HG03139 (cell line): Measurements from ENCODE around the gene NAT14.
A peak's percentile ranks its signal among the peaks of the same experiment; 100 is the strongest.

ENCODE experiments used
- ATAC-seq: cut with Tn5 transposase; IDR thresholded peaks from one replicate; pipeline ENCODE4 v1.9.1; 2021; ENCODE audit not compliant: unreplicated experiment

The NAT14 gene

GRCh38 chr19:55467236-55468053 is 17.5 kb upstream of the NAT14 start:
- ATAC-seq = peak; percentile 59

GRCh38 chr19:55468054-55468393 is 17.0 kb upstream of the NAT14 start:
- no peak for ATAC-seq

GRCh38 chr19:55471266-55471665 is 13.7 kb upstream of the NAT14 start:
- no peak for ATAC-seq

GRCh38 chr19:55472463-55472862 is 12.5 kb upstream of the NAT14 start:
- no peak for ATAC-seq

GRCh38 chr19:55473225-55474012 is 11.6 kb upstream of the NAT14 start:
- no peak for ATAC-seq

GRCh38 chr19:55474269-55475265 is 10.4 kb upstream of the NAT14 start:
- ATAC-seq = no peak

GRCh38 chr19:55476100-55476775 is 8.8 kb upstream of the NAT14 start, which contains the start of gene ZNF628:
TSS of gene ZNF628 (plus strand) at chr19:55476617. CDS start at chr19:55479911, 3,294 bp downstream.
- peak; percentile 90 for ATAC-seq

- no peak for ATAC-seq
Measured at GRCh38 chr19:55477905-55478304, 7.1 kb upstream of the NAT14 start.

- no peak for ATAC-seq
Measured at GRCh38 chr19:55478364-55478763, 6.6 kb upstream of the NAT14 start.

GRCh38 chr19:55479045-55479444 is 5.9 kb upstream of the NAT14 start:
- no peak for ATAC-seq

GRCh38 chr19:55479451-55480230 is 5.3 kb upstream of the NAT14 start:
- ATAC-seq = no peak

- ATAC-seq = no peak
Measured at GRCh38 chr19:55481148-55481793, 3.7 kb upstream of the NAT14 start.

GRCh38 chr19:55481794-55482155 is 3.2 kb upstream of the NAT14 start:
- ATAC-seq = no peak

GRCh38 chr19:55482156-55482961 is 2.6 kb upstream of the NAT14 start:
- ATAC-seq = no peak

- no peak for ATAC-seq
Measured at GRCh38 chr19:55482967-55483705, 1.9 kb upstream of the NAT14 start.

- ATAC-seq = no peak
Measured at GRCh38 chr19:55483706-55484592, 1.0 kb upstream of the NAT14 start.
